Loucy (cell line): ENCODE data around the gene FIGNL2.

Experiments used
- H2AFZ ChIP-seq: fragments of 200-600 bp; sonication (generic); 2 replicates; pipeline ENCODE4 v1.6.0; 2016; ENCODE audit warnings: antibody characterized with exemption, mild to moderate bottlenecking, low read length, moderate library complexity
- H3F3A ChIP-seq: fragments of 200-600 bp; 2 replicates; pipeline ENCODE4 v1.6.0; 2016; ENCODE audit warnings: antibody characterized with exemption, low read depth, mild to moderate bottlenecking
- H3K27me3 ChIP-seq: fragments of 200-600 bp; sonication (generic); 2 replicates; pipeline ENCODE4 v1.6.1; 2014; ENCODE audit warnings: low read length, mild to moderate bottlenecking; ENCODE audit not compliant: insufficient read depth, poor library complexity, severe bottlenecking
- H3K36me3 ChIP-seq: fragments of 200-600 bp; sonication (generic); 2 replicates; pipeline ENCODE4 v1.6.1; 2016; ENCODE audit warnings: low read length; ENCODE audit not compliant: insufficient read depth
- H3K4me1 ChIP-seq: fragments of 200-600 bp; sonication (generic); 2 replicates; pipeline ENCODE4 v1.5.1; 2014; ENCODE audit warnings: low read length, mild to moderate bottlenecking; ENCODE audit not compliant: insufficient read depth, poor library complexity, severe bottlenecking
- H3K4me2 ChIP-seq: fragments of 200-600 bp; sonication (generic); 2 replicates; pipeline ENCODE4 v1.6.0; 2014; ENCODE audit warnings: antibody characterized with exemption, low read length, low read depth, mild to moderate bottlenecking; ENCODE audit not compliant: poor library complexity, severe bottlenecking
- H3K4me3 ChIP-seq: fragments of 200-600 bp; sonication (generic); 2 replicates; pipeline ENCODE4 v1.5.1; 2014; ENCODE audit warnings: low read length, mild to moderate bottlenecking, mixed read lengths; ENCODE audit not compliant: poor library complexity, severe bottlenecking
- H3K79me2 ChIP-seq: fragments of 200-600 bp; sonication (generic); 2 replicates; pipeline ENCODE4 v1.6.1; 2014; ENCODE audit warnings: low read length; ENCODE audit not compliant: insufficient read depth
- H3K9ac ChIP-seq: fragments of 200-600 bp; sonication (generic); 2 replicates; pipeline ENCODE4 v1.6.0; 2014; ENCODE audit warnings: mild to moderate bottlenecking, low read depth, low read length, moderate library complexity; ENCODE audit not compliant: poor library complexity, severe bottlenecking
- H3K9me2 ChIP-seq: fragments of 200-600 bp; sonication (generic); replicated peaks from 2 replicates; pipeline ENCODE4 v1.6.1; 2016; ENCODE audit warnings: low read depth, low read length, mixed read lengths
- H3K9me3 ChIP-seq: fragments of 200-600 bp; sonication (generic); 2 replicates; pipeline ENCODE4 v1.6.1; 2014; ENCODE audit warnings: mild to moderate bottlenecking, antibody characterized with exemption, low read length, low read depth; ENCODE audit not compliant: insufficient read depth
- H4K20me1 ChIP-seq: fragments of 200-600 bp; sonication (generic); 2 replicates; pipeline ENCODE4 v1.6.0; 2014; ENCODE audit warnings: antibody characterized with exemption, low read length, mild to moderate bottlenecking; ENCODE audit not compliant: insufficient read depth, poor library complexity, severe bottlenecking
- EZH2phosphoT487 ChIP-seq: fragments of 200-600 bp; IDR thresholded peaks from 2 replicates; pipeline ENCODE4 v1.6.1; 2018; ENCODE audit warnings: antibody characterized with exemption, mild to moderate bottlenecking, moderate library complexity, borderline replicate concordance
- TF ChIP-seq, protein P1 (sequence below): fragments of 200-600 bp; sonication (generic); conservative IDR thresholded peaks from 2 replicates; pipeline ENCODE4 v1.5.1; 2014; ENCODE audit warnings: mild to moderate bottlenecking, antibody characterized with exemption, low read length

Gene FIGNL2

DNA sequence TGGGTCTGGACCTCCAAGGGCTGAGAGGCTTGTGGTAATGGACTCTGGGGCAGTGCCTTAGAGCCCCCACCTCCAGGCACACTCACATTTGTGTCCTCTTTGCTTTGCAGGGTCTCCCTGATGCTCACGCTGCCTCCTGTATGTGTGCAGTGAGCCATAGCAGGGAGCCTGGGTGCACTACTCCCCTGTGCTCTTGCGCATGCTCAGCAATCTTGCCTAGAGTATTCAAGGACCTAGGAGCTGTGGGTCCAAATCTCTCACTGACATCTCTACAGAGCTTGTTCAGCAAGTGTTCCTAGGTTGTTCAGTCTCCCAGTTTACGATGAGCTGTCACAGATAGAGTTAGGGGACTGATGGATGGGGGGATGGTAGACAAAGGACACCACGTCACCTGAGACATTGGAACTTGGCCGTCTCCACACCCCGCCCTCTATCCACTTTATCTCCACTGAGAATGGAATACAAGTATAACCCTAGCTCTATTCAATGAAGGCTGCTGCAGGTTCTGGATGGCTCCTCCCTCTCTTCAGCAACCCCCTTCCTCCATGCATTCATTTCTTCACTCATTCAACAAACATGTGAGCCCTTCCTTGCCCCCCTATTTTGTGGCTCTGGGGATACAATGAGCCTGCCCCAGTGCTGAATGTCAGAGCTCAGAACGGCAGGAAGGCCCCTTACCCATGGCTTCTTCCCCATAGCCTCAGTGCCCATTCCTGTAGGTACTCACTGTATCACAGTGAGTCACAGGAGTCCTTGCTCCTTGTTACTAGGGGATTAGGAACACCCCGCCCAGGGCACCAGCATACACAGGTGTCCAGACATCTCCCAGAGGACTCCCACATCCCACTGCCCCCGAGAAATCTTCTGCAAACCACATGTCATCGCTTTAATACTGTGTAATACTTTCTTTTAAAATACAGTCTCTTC, 31.2 kb downstream of the FIGNL2 start:
- Histone ChIP-seq H3K9me2 (no peaks in the 10 kb centered on the region), H4K20me1 (peaks cover 5% of the 10 kb centered on the region), H3K36me3 (no peaks in the 10 kb centered on the region), H2AFZ (no peak overlapping the region), H3K9me3 (no peaks in the 10 kb centered on the region), H3K9ac (no peak overlapping the region), H3F3A (0 out of 2 replicates have a peak, but pooled peaks cover under 1% of the 10 kb centered on the region), H3K4me2 (no peak overlapping the region), H3K27me3 (no peaks in the 10 kb centered on the region), H3K4me1 (peaks cover 17% of the 10 kb centered on the region), H3K79me2 (peaks cover 30% of the 10 kb centered on the region; the same call in 1 of the 2 replicates), H3K4me3 (no peak overlapping the region)
- no peak for TF ChIP-seq EZH2phosphoT487
- TF ChIP-seq, protein P1, sequence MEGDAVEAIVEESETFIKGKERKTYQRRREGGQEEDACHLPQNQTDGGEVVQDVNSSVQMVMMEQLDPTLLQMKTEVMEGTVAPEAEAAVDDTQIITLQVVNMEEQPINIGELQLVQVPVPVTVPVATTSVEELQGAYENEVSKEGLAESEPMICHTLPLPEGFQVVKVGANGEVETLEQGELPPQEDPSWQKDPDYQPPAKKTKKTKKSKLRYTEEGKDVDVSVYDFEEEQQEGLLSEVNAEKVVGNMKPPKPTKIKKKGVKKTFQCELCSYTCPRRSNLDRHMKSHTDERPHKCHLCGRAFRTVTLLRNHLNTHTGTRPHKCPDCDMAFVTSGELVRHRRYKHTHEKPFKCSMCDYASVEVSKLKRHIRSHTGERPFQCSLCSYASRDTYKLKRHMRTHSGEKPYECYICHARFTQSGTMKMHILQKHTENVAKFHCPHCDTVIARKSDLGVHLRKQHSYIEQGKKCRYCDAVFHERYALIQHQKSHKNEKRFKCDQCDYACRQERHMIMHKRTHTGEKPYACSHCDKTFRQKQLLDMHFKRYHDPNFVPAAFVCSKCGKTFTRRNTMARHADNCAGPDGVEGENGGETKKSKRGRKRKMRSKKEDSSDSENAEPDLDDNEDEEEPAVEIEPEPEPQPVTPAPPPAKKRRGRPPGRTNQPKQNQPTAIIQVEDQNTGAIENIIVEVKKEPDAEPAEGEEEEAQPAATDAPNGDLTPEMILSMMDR: no peak

DNA sequence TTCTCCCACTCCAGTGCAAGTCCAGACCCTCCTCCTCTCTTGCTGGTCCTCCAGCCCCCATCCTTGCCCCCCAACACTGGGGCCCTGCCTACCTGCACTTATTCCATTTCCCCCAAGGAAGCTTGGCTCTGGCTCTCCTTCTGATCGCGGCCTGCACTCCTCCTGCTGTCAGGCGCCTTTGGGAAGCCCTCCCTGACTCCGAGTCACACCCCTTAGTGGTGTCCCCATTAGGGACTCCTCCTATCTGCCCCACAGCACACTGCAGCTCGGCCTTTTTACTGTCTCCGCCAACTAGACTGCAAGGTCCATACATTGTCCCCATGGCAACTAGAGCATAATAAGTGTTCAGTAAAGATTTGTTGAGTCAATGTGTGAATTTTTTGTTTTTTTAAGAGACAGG, 32.9 kb downstream of the FIGNL2 start:
- no peaks in the 10 kb centered on the region for H3K36me3 ChIP-seq
- no peak overlapping the region for H3K4me2 ChIP-seq

DNA sequence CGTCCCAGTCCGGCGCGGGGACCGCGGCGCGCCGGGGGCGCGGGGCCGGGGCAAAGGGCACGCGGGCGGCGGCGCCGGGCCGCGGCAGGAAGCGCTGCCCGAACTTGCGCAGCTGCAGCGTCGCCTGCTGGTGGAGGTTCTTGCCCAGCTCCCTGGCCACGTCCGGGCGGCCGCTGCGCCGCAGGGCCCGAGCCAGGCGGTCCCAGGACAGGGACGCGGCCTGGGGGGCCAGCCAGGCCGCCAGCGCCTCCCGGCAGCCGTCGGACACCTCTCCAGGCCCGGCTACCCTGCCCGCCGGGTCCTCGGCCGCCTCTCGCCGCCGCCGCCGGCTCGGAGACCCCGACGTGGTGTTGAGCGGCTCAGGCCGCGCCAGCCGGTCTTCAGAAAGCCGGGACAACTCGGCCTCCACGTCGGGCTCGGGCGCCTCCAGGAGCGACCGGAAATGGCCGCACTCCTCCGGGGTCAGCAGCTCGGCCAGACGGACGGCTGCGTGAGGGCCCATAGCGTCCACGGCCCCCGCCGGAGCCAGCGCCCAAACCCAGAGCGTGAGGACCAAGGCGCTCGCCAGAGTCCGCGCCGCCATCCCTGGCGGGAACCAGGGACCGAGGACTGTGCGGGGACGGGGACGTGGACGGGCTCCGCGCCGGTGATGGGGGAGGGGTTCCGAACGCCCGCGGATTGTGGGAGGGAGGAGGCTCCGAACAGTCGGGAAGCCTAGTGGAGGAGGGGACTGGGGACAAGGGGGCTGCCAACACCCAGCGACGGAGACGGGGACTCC, 34.0 kb downstream of the FIGNL2 start:
- Histone ChIP-seq H3K36me3 (no peaks in the 10 kb centered on the region), H3F3A (no peaks in the 10 kb centered on the region), H3K79me2 (peaks cover 7% of the 10 kb centered on the region; the same call in 1 of the 2 replicates), H3K9me3 (no peaks in the 10 kb centered on the region), H3K9ac (no peak overlapping the region), H4K20me1 (no peaks in the 10 kb centered on the region), H2AFZ (no peak overlapping the region), H3K9me2 (no peaks in the 10 kb centered on the region), H3K27me3 (no peaks in the 10 kb centered on the region), H3K4me3 (peak overlapping the region; percentile 55), H3K4me2 (peak overlapping the region; percentile 54), H3K4me1 (peaks cover 4% of the 10 kb centered on the region)
- TF ChIP-seq EZH2phosphoT487: no peak
- TF ChIP-seq, protein P1: no peak; the same call in 1 of the 2 replicates

More for the DNA sequence above, 32.9 kb downstream of the FIGNL2 start:
- Histone ChIP-seq H3K79me2 (peaks cover 16% of the 10 kb centered on the region; the same call in 1 of the 2 replicates), H2AFZ (no peak overlapping the region), H3K9me3 (no peaks in the 10 kb centered on the region), H3K9me2 (no peaks in the 10 kb centered on the region), H3K27me3 (no peaks in the 10 kb centered on the region), H3K4me1 (peaks cover 12% of the 10 kb centered on the region), H4K20me1 (no peaks in the 10 kb centered on the region), H3K9ac (no peak overlapping the region), H3F3A (no peaks in the 10 kb centered on the region), H3K4me3 (no peak overlapping the region)
- no peak for TF ChIP-seq EZH2phosphoT487
- TF ChIP-seq, protein P1: no peak
